Thyroid gland (tissue), 4 donors: ENCODE measurements around the gene KRTAP2-4. TPM values are rescaled to one million over a fixed set of nuclear protein-coding genes. Genes with fewer than 3 reads are reported as not detected.
"Not testable (repeated sequence)": the region's sequence is repeated elsewhere in the genome, so short reads cannot be mapped to it uniquely, and the experiment has no call there.

Experiments used
- DNase-seq, 2 donors: peaks; one replicate each; pipeline ENCODE4 v3.0.0-alpha.2; 2019
- H3K27ac ChIP-seq, 3 donors: fragments of 200-600 bp; sonication (generic); 1 replicate in 2 of 3; 2 replicates in 1 of 3; pipeline ENCODE4 v1.5.1; 2016 to 2019; ENCODE audit warnings: mild to moderate bottlenecking in 1 of 3, moderate library complexity in 1 of 3
- H3K27me3 ChIP-seq: fragments of 200-600 bp; sonication (generic); one replicate; pipeline ENCODE4 v1.5.1; 2019
- H3K36me3 ChIP-seq, 2 donors: fragments of 200-600 bp; sonication (generic); one replicate each; pipeline ENCODE4 v1.5.1; 2016 to 2019
- H3K4me1 ChIP-seq, 2 donors: fragments of 200-600 bp; sonication (generic); one replicate each; pipeline ENCODE4 v1.5.1; 2017 to 2019
- H3K4me3 ChIP-seq, 3 donors: fragments of 200-600 bp; sonication (generic); replicated peaks in 1 of 3; 1 replicate in 2 of 3; 2 replicates in 1 of 3; pipeline ENCODE4 v1.5.1; 2016; ENCODE audit warnings: mild to moderate bottlenecking in 1 of 3
- H3K9me3 ChIP-seq: fragments of 200-600 bp; sonication (generic); one replicate; pipeline ENCODE4 v1.5.1; 2017
- CTCF ChIP-seq, 6 experiments: fragments of 200-600 bp in 3 of 6; fragments of 450-650 bp in 3 of 6; sonication (generic) in 3 of 6; IDR thresholded peaks; one replicate each; pipeline ENCODE4 v1.5.1; 2016 to 2019; ENCODE audit warnings: antibody characterized with exemption in 6 of 6, mild to moderate bottlenecking in 2 of 6, inconsistent platforms in 1 of 6, moderate library complexity in 1 of 6
- POLR2A ChIP-seq, 2 donors: fragments of 450-650 bp; IDR thresholded peaks; one replicate each; pipeline ENCODE4 v1.6.1; 2017; ENCODE audit warnings: antibody characterized with exemption in 2 of 2, mild to moderate bottlenecking in 2 of 2, moderate library complexity in 1 of 2
- WGBS, 2 donors: methylation state at CpG; one replicate each; pipeline ENCODE4 v1.1.5; 2017; 5-methylcytosine and 5-hydroxymethylcytosine counted together
- intact Hi-C: fragments of 100-400 bp; cut with DNase I; formaldehyde crosslinking; loops from one replicate; pipeline ENCODE4 v1.15.1; 2023
- total RNA-seq, 4 donors: library from RNA; depleted of rRNA; stranded (reverse); fragments of >200 nt; gene quantifications; one replicate each; pipeline ENCODE4 v1.2.3, GENCODE V29; 2016

The KRTAP2-4 gene
- total RNA-seq, 4 donors from 2014 or later: not detected

- Histone ChIP-seq H3K4me3 (no peak overlapping the region), H3K27ac (no peak overlapping the region), H3K36me3 (no peaks in the 10 kb centered on the region), H3K4me1 (no peaks in the 10 kb centered on the region), H3K27me3 (no peaks in the 10 kb centered on the region), H3K9me3 (no peaks in the 10 kb centered on the region)
- intact Hi-C loops: no loop called here
- 93% methylated on average over 2 of the region's 2 CpGs for WGBS, 2 donors
- TF ChIP-seq POLR2A (IDR thresholded peaks at IDR 0.05): no peak
- DNase-seq: no peak
Measured at GRCh38 chr17:41073676-41074075, 8.0 kb upstream of the KRTAP2-4 start.

DNA sequence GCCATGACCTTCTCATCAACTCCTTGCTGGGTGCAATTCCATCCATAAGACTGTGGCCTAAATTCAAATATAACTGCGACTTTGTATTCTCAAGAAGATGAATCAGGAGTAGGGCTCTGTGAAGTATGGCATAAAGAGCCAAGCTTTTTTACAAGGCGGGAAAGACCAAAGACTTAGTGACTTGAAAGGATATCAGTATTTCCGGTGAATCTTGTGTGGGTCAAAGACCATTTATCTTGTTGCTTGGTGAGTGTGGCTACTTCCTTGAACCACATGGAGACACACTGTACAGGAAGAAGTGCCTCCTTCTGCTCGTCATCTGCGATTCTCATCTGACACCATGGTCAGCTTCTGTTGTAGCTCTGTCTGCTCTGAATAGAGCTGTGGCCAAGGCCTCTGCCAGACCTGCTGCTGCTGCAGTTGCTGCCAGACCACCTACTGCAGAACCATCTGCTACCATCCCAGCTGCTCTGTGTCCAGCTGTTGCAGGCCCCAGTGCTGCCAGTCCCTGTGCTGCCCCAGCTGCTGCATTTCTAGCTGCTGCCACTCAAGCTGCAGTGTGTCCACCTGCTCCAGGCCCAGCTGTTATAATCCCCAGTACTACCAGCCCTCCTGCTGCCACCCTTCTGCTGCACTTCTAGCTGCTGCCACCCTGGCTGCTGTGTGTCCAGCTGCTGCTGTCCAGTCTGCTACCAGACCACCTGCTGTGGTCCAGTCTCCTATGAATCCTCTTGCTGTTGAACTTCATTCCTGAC is 6.1 kb upstream of the KRTAP2-4 start:
- H3K4me3 ChIP-seq: no peak overlapping the region
- DNase-seq: no peak

GRCh38 chr17:41069031-41069430 is 3.4 kb upstream of the KRTAP2-4 start:
- Histone ChIP-seq H3K4me1 (no peaks in the 10 kb centered on the region), H3K27ac (no peak overlapping the region), H3K4me3 (no peak overlapping the region), H3K9me3 (no peaks in the 10 kb centered on the region), H3K27me3 (no peaks in the 10 kb centered on the region), H3K36me3 (no peaks in the 10 kb centered on the region)
- TF ChIP-seq CTCF (IDR thresholded peaks at IDR 0.05) (no peak), POLR2A (IDR thresholded peaks at IDR 0.05) (no peak)
- 74 to 86% methylated on average over 3 of the region's 3 CpGs for WGBS, 2 donors
- intact Hi-C loops: no loop called here
- no peak for DNase-seq

More for the DNA sequence above, 6.1 kb upstream of the KRTAP2-4 start:
- H3K36me3 ChIP-seq: no peaks in the 10 kb centered on the region
- TF ChIP-seq CTCF (IDR thresholded peaks at IDR 0.05) (no peak), POLR2A (IDR thresholded peaks at IDR 0.05) (no peak)
- intact Hi-C loops: no loop called here
- no peaks in the 10 kb centered on the region for H3K4me1 ChIP-seq
- WGBS, 2 donors: 93 to 98% methylated on average over 5 of the region's 5 CpGs
- H3K9me3 ChIP-seq: no peaks in the 10 kb centered on the region
- H3K27me3 ChIP-seq: no peaks in the 10 kb centered on the region
- no peak overlapping the region for H3K27ac ChIP-seq

GRCh38 chr17:41067281-41067680 is 1.6 kb upstream of the KRTAP2-4 start:
- intact Hi-C loops: no loop called here
- H3K27ac ChIP-seq: no peak overlapping the region
- DNase-seq: no peak
- no peaks in the 10 kb centered on the region for H3K36me3 ChIP-seq
- no peaks in the 10 kb centered on the region for H3K4me1 ChIP-seq
- no peaks in the 10 kb centered on the region for H3K27me3 ChIP-seq
- H3K4me3 ChIP-seq: no peak overlapping the region
- H3K9me3 ChIP-seq: no peaks in the 10 kb centered on the region
- TF ChIP-seq POLR2A (IDR thresholded peaks at IDR 0.05) (no peak), CTCF (IDR thresholded peaks at IDR 0.05) (no peak)

GRCh38 chr17:41065016-41065689 is 526 bp downstream of the KRTAP2-4 start:
- DNase-seq, H3K9me3 ChIP-seq, H3K27ac ChIP-seq, H3K36me3 ChIP-seq, H3K4me1 ChIP-seq, intact Hi-C loops, H3K27me3 ChIP-seq, H3K4me3 ChIP-seq: not testable (repeated sequence)
- 65 to 77% methylated on average over 7 of the region's 16 CpGs for WGBS, 2 donors

- Histone ChIP-seq H3K4me3 (no peak overlapping the region), H3K27ac (no peak overlapping the region), H3K4me1 (no peaks in the 10 kb centered on the region), H3K9me3 (no peaks in the 10 kb centered on the region), H3K36me3 (no peaks in the 10 kb centered on the region), H3K27me3 (no peaks in the 10 kb centered on the region)
- intact Hi-C loops: no loop called here
- WGBS, 2 donors: 86% methylated on average over 1 of the region's 1 CpG
- TF ChIP-seq CTCF (IDR thresholded peaks at IDR 0.05): no peak
- no peak for TF ChIP-seq POLR2A (IDR thresholded peaks at IDR 0.05)
- DNase-seq: no peak
Measured at GRCh38 chr17:41064301-41064700, 1.4 kb downstream of the KRTAP2-4 start.
